Endothelial cell of hepatic sinusoid (primary cell): ENCODE results near the gene PCDHA3.
"Not testable (repeated sequence)": the region's sequence is repeated elsewhere in the genome, so short reads cannot be mapped to it uniquely, and the experiment has no call there.

Source experiments
- in situ Hi-C: cut with HindIII; loops from 2 replicates; pipeline ENCODE4 v1.10.0; 2017; ENCODE audit warnings: low sequenced_read_pairs

PCDHA3 gene

GRCh38 chr5:140800816-140801493 lies at the start of gene PCDHA3:
Gene PCDHA3 (plus strand): TSS chr5:140801057.
- in situ Hi-C loops, result no loop called here

GRCh38 chr5:140753561-140753960 lies 47.3 kb upstream of the PCDHA3 start:
- in situ Hi-C loops, result no loop called here

- in situ Hi-C loops, result no loop called here
These were observed 36.5 kb upstream of the PCDHA3 start for GRCh38 chr5:140764177-140764973.

GRCh38 chr5:140767444-140767843 lies 33.4 kb upstream of the PCDHA3 start:
- in situ Hi-C loops, result no loop called here

- in situ Hi-C loops, result no loop called here
These were observed 20.3 kb upstream of the PCDHA3 start for GRCh38 chr5:140780512-140780911.

GRCh38 chr5:140785905-140786686 lies 14.8 kb upstream of the PCDHA3 start, which contains the start of gene PCDHA1:
Gene PCDHA1 (plus strand): TSS chr5:140786140.
- in situ Hi-C loops, result no loop called here

- in situ Hi-C loops, result not testable (repeated sequence)
These were observed 13.4 kb upstream of the PCDHA3 start for GRCh38 chr5:140787422-140787821.

GRCh38 chr5:140787849-140788504 lies 12.9 kb upstream of the PCDHA3 start:
- in situ Hi-C loops, result not testable (repeated sequence)

GRCh38 chr5:140791089-140791488 lies 9.8 kb upstream of the PCDHA3 start:
- in situ Hi-C loops, result no loop called here

GRCh38 chr5:140794595-140795258 lies 6.1 kb upstream of the PCDHA3 start, which contains the start of gene PCDHA2:
Gene PCDHA2 (plus strand): TSS chr5:140794852.
- in situ Hi-C loops, result no loop called here

GRCh38 chr5:140795259-140795641 lies 5.6 kb upstream of the PCDHA3 start:
- in situ Hi-C loops, result no loop called here

- in situ Hi-C loops, result not testable (repeated sequence)
These were observed 4.7 kb upstream of the PCDHA3 start for GRCh38 chr5:140796072-140796717.

- in situ Hi-C loops, result no loop called here
These were observed 4.2 kb upstream of the PCDHA3 start for GRCh38 chr5:140796718-140797095.

GRCh38 chr5:140801494-140801841 lies 611 bp downstream of the PCDHA3 start:
- in situ Hi-C loops, result no loop called here

- in situ Hi-C loops, result not testable (repeated sequence)
These were observed 1.5 kb downstream of the PCDHA3 start for GRCh38 chr5:140802381-140802780.

GRCh38 chr5:140802781-140803271 lies 2.0 kb downstream of the PCDHA3 start:
- in situ Hi-C loops, result no loop called here

- in situ Hi-C loops, result no loop called here
These were observed 6.2 kb downstream of the PCDHA3 start, which contains the start of gene PCDHA4 for GRCh38 chr5:140806834-140807775. Gene PCDHA4 (plus strand): TSS chr5:140807068.

GRCh38 chr5:140808241-140808888 lies 7.5 kb downstream of the PCDHA3 start:
- in situ Hi-C loops, result not testable (repeated sequence)
